Epidermal melanocyte (primary cell): ENCODE measurements around the gene TUBA3E.
"Not testable (repeated sequence)": the region's sequence is repeated elsewhere in the genome, so short reads cannot be mapped to it uniquely, and the experiment has no call there.

Source experiments
- DNase-seq: peaks from one replicate; pipeline ENCODE4 v3.0.0; 2011; ENCODE audit warnings: low spot score; ENCODE audit not compliant: insufficient read length

TUBA3E gene

DNA sequence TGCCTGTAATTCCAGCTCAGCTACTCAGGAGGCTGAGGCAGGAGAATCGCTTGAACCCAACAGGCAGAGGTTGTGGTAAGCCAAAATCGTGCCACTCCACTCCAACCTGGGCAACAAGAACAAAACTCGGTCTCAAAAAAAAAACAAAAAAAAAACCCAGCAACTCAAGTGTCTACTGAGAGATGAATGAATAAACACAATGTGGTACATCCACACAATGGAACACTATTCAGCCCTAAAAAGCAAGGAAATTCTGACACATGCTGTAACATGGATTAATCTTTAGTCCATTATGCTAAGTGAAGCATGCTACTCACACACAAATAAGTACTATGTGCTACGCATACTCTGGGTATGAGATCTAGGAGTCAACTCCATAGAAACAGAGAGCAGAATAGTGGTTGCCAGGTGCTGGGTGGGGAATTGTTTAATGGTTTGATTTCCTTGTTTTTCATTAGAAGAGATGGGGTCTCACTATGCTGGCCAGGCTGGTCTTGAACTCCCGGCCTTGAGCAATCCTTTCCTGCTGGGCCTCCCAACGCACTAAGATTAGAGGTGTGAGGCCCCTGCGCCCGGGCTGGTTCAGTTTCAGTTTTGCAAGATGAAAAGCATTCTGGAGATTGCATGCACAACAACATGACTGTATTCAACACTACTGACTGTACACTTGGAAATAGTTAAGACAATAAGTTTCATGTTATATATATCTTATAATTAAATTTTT is 32.8 kb downstream of the TUBA3E start:
- DNase-seq, result no peak

- no peak for DNase-seq
These were observed 35.3 kb downstream of the TUBA3E start for GRCh38 chr2:130162968-130163367.

- not testable (repeated sequence) for DNase-seq
These were observed 35.8 kb downstream of the TUBA3E start for GRCh38 chr2:130162486-130162885.

GRCh38 chr2:130160838-130161705 is 37.2 kb downstream of the TUBA3E start:
- DNase-seq, result not testable (repeated sequence)

DNA sequence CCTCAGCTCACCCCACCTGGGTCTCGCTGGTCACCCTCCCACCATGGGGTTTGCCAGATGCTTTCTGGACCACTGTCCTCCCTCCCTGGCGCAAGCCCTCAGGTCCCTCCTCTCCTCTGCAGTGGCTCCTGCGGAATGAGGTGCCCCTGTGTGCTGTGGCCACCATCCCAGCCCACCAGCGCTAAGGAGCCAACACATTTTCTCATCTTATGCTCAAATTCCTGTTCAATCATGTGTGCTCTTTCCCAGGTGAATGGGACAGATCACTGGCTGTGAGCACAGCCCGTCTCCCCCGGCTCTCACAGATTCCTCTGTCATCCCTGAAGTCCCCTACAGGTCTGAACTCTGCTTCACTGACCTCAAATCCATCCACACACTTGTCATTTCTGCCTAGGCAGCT is 38.1 kb downstream of the TUBA3E start:
- DNase-seq, result no peak

DNA sequence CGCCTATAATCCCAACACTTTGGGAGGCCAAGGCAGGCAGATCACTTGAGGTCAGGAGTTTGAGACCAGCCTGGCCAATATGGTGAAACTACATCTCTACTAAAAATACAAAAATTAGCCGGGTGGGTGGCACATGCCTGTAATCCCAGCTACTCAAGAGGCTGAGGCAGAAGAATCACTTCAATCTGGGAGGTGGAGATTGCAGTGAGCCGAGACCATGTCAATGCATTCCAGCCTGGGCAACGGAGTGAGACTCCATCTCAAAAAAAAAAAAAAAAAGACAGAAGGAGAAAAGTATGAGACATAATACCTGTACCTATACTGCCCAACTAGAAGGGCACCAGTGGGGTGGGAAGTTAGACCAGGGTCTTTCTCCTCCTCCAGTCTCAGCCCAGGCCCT is 38.9 kb downstream of the TUBA3E start:
- DNase-seq, result not testable (repeated sequence)

GRCh38 chr2:130158631-130159030 is 39.6 kb downstream of the TUBA3E start:
- DNase-seq, result no peak

DNA sequence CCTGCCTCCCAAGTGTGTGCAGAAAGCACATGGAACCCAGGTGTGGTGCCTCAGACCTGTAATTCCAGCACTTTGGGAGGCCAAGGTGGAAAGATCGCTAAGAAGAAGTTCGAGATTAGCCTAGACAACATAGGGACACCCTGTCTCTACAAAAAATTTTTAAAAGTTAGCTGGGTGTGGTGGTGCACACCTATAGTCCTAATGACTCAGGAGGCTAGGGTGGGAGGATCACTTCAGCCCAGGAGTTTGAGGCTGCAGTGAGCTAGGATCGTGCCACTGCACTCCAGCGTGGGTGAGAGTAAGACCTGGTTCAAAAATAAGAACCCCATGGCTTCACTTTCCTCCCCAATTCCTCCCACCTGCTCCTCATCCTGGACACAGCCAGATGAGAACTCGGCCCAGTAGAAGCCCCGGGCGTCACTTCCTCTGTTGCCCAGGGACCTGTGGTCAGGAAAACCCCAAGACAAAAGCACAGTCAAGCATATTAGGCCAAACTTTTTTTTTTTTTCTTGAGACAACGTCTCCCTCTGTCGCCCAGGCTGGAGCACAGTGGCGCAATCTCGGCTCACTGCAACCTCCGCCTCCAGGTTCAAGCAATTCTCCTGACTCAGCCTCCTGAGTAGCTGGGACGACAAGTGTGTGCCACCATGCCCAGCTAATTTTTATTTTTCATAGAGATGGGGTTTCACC is 40.3 kb downstream of the TUBA3E start:
- DNase-seq, result not testable (repeated sequence)

DNA sequence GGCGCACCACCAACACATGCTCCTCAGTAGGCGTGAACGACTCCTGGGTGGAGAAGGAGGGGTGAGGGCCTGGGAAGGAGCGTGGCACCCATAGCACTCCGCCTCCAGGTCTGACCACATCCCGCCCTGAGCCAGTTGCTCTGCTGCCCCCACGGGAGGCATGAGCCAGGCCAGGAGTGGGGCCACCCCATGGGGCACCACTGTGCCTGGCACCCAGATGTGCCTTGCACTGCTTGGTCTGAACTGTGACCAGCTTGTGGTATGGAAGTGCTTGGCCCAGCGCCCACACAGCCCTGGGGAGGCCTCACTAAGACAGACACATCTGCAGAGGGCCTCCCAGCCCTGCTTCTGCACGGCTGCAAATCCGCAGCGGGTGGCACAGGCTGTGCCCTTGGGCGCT is 40.9 kb downstream of the TUBA3E start:
- peak; percentile 33 for DNase-seq

DNA sequence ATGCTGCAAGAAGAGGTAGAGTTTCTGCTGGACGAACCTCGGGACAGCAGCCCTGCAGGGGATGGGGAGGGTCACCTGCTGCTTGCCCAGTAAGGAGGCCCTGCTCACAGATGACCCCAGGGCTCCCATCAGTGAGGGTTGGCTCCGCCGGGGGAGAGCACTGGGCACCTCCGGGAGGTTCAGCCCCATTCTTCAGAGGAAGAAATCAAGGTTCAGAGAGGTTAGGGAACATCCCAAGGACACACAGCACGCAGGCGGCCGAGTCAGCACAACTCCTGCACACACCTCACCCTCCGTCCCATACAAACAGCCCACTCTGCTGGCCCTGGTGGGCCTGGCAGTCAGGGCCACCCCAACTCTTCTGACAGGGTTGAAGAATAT is 41.6 kb downstream of the TUBA3E start:
- no peak for DNase-seq

DNA sequence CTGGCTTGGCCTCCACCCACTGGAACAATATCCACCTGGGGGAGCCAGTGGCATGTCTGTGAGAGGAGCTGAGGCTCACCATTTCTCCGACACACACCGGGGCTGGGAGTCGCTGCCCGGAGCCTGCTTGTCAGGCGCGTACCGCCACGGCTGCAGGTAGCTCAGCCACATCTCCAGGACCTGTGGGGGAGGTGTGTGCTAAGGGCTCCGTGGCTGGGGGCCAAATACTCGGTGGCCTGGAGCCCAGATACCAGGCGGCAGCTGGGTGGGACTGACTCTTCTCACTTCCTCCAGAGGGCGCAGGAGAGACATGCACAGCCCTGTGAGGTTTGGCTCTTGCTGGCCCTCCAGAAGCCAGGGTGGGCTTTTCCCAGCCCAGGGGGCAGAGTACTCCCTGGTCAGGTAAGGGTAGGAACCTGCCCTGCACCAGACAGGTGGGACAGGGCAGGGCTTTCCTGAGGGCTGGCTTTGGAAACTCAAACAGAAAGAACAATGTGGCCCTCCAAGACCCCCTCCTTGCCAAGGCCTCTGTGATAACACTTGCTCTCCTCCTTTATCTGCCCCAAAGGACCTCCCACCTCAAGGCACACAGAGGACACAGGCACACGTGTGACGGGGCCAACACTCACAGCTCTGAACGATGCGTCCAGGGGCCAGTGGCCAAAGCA is 42.1 kb downstream of the TUBA3E start:
- not testable (repeated sequence) for DNase-seq

GRCh38 chr2:130154773-130155765 is 43.2 kb downstream of the TUBA3E start:
- DNase-seq, result no peak

- DNase-seq, result not testable (repeated sequence)
These were observed 43.8 kb downstream of the TUBA3E start for GRCh38 chr2:130154423-130154770.

GRCh38 chr2:130153721-130154422 is 44.4 kb downstream of the TUBA3E start:
- not testable (repeated sequence) for DNase-seq

- DNase-seq, result no peak
These were observed 45.2 kb downstream of the TUBA3E start for GRCh38 chr2:130152816-130153595.

- DNase-seq, result not testable (repeated sequence)
These were observed 46.0 kb downstream of the TUBA3E start for GRCh38 chr2:130152136-130152815.

GRCh38 chr2:130151145-130151512 is 47.1 kb downstream of the TUBA3E start:
- not testable (repeated sequence) for DNase-seq
